HG02884 (cell line): ENCODE measurements around the gene TOMT.

Source experiments
- ATAC-seq: cut with Tn5 transposase; IDR thresholded peaks from one replicate; pipeline ENCODE4 v1.9.1; 2021; ENCODE audit warnings: mild to moderate bottlenecking, moderate library complexity; ENCODE audit not compliant: unreplicated experiment

The TOMT gene

GRCh38 chr11:72157131-72157530 lies 51.4 kb downstream of the TOMT start:
- no peak for ATAC-seq
